ENCODE data around the gene MRGPRD.

MRGPRD gene

GRCh38 chr11:68968306-68969250 lies 12.2 kb downstream of the MRGPRD start:
- H3K4me3 ChIP-seq (ENCODE audit: low read depth, low read length) = no peak overlapping the region
- DNase-seq (ENCODE audit: low read depth) = no peak
- no peak for TF ChIP-seq CTCF (IDR thresholded peaks at IDR 0.05; ENCODE audit: insufficient read depth, low read depth, low read length, missing control alignments)

- TF ChIP-seq CTCF (IDR thresholded peaks at IDR 0.05; ENCODE audit: insufficient read depth, low read depth, low read length, missing control alignments) = no peak
- DNase-seq (ENCODE audit: low read depth) = no peak
- H3K4me3 ChIP-seq (ENCODE audit: low read depth, low read length) = no peak overlapping the region
Measured at GRCh38 chr11:68966894-68967780, 13.6 kb downstream of the MRGPRD start.

GRCh38 chr11:68965901-68966853 lies 14.6 kb downstream of the MRGPRD start:
- no peak for DNase-seq (ENCODE audit: low read depth)
- H3K4me3 ChIP-seq (ENCODE audit: low read depth, low read length) = no peak overlapping the region
- no peak for TF ChIP-seq CTCF (IDR thresholded peaks at IDR 0.05; ENCODE audit: insufficient read depth, low read depth, low read length, missing control alignments)

GRCh38 chr11:68963779-68964178 lies 17.0 kb downstream of the MRGPRD start:
- TF ChIP-seq CTCF (IDR thresholded peaks at IDR 0.05; ENCODE audit: insufficient read depth, low read depth, low read length, missing control alignments) = no peak

GRCh38 chr11:68962527-68963250 lies 18.1 kb downstream of the MRGPRD start:
- no peak overlapping the region for H3K4me3 ChIP-seq (ENCODE audit: low read depth, low read length)
- peak; percentile 38 for DNase-seq (ENCODE audit: low read depth)
- TF ChIP-seq CTCF (IDR thresholded peaks at IDR 0.05; ENCODE audit: insufficient read depth, low read depth, low read length, missing control alignments) = no peak

More at GRCh38 chr11:68963779-68964178, 17.0 kb downstream of the MRGPRD start:
- H3K4me3 ChIP-seq (ENCODE audit: low read depth, low read length) = no peak overlapping the region
- no peak for DNase-seq (ENCODE audit: low read depth)
